Vagina (tissue), 2 donors: ENCODE results near the gene CRYBG1.
"Not testable (repeated sequence)": the region's sequence is repeated elsewhere in the genome, so short reads cannot be mapped to it uniquely, and the experiment has no call there.

Source experiments
- CTCF ChIP-seq, 3 experiments: fragments of 450-650 bp in 2 of 3; fragments of 200-600 bp in 1 of 3; sonication (generic) in 1 of 3; IDR thresholded peaks; one replicate each; pipeline ENCODE4 v1.5.1; 2017 to 2019; ENCODE audit warnings: antibody characterized with exemption in 3 of 3, mild to moderate bottlenecking in 2 of 3, moderate library complexity in 2 of 3
- POLR2A ChIP-seq, 2 donors: fragments of 450-650 bp; IDR thresholded peaks; one replicate each; pipeline ENCODE4 v1.6.1; 2017; ENCODE audit warnings: antibody characterized with exemption in 2 of 2, mild to moderate bottlenecking in 2 of 2, moderate library complexity in 2 of 2
- POLR2AphosphoS5 ChIP-seq, 2 donors: sonication (generic); formaldehyde crosslinking; IDR thresholded peaks; one replicate each; pipeline ENCODE4 v1.9.0; 2017; ENCODE audit warnings: antibody characterized with exemption in 2 of 2, mild to moderate bottlenecking in 2 of 2, low read depth in 1 of 2; ENCODE audit not compliant: insufficient read depth in 1 of 2

DNA sequence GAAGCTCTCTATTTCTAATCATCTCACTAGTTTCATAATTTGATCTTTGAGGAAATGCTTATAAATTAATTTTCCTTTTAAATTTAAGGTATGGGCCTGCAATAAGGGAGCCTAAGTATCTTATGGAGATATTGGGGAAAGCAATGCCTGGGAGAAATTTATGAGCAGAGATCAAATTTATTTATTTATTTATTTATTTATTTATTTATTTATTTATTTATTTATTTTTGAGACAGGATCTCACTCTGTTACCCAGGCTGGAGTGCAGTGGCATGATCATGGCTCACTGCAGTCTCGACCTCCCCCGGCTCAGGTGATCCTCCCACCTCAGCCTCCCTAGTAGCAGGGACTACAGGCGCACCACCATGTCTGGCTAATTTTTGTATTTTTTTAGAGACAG is 155.1 kb downstream of the CRYBG1 start:
- not testable (repeated sequence) for TF ChIP-seq CTCF (IDR thresholded peaks at IDR 0.05); POLR2AphosphoS5 (IDR thresholded peaks at IDR 0.05; ENCODE audit: insufficient read depth in 1 of 2, low read depth in 1 of 2); POLR2A (IDR thresholded peaks at IDR 0.05)
